GM12873 (cell line): ENCODE results near the gene NFYC.

ENCODE experiments used
- TF ChIP-seq, protein P1 (sequence below): IDR thresholded peaks from 2 replicates; pipeline ENCODE4 v1.5.1; 2012; ENCODE audit warnings: low read depth, mild to moderate bottlenecking, moderate library complexity, low read length, control low read depth; ENCODE audit not compliant: insufficient read depth; ENCODE audit errors: missing control alignments

NFYC gene

DNA sequence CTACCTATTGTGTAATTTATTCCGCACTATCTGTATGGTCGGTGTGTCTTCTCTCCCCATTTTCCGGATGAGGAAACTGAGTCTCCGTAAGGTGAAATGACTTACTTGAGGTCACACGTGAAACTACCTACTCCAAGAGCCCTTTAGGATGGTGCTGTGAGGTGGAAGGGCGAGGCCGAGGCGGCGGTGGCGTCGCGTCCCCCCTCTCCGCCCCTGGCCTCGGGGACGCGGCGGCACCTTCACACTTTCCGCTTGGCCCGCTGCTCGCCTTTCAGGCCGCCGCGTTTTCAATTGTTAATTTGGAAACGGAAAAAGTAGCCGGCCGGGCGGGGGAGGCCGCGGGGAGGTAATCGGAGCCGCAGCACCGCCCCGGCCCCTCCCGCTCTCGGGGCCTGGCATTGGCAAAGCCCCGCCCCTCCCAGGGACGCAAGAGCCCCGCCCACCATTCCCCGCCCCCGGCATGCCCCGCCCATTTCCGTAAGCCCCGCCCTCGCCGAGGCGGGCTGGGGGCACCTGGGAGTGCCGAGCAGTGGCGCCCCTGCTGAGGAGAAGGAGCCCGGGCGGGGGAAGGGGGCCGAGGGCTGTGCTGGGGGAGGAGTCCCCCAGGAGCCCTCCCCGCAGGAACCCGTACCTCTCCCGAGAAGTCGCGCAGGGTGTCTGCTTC is 110.7 kb downstream of the NFYC start:
- TF ChIP-seq, protein P1, sequence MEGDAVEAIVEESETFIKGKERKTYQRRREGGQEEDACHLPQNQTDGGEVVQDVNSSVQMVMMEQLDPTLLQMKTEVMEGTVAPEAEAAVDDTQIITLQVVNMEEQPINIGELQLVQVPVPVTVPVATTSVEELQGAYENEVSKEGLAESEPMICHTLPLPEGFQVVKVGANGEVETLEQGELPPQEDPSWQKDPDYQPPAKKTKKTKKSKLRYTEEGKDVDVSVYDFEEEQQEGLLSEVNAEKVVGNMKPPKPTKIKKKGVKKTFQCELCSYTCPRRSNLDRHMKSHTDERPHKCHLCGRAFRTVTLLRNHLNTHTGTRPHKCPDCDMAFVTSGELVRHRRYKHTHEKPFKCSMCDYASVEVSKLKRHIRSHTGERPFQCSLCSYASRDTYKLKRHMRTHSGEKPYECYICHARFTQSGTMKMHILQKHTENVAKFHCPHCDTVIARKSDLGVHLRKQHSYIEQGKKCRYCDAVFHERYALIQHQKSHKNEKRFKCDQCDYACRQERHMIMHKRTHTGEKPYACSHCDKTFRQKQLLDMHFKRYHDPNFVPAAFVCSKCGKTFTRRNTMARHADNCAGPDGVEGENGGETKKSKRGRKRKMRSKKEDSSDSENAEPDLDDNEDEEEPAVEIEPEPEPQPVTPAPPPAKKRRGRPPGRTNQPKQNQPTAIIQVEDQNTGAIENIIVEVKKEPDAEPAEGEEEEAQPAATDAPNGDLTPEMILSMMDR: no peak

DNA sequence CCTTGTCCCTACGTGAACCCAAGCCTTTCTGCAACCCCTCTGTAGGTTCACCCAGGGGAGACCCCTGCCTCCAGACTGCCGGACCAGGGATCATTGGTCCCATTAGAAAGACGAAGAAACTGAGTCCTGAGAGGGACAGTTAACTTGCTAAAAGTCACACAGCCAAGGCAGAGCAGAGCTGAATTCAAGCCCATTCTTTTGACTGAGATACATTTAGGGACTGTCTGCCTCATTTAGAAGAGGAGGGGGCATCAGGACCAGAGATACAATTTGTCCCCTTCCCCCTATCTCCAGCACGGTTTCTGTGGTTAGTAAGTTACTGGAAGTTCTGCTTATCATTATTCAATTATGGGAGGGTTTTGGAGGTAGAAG is 111.2 kb downstream of the NFYC start:
- TF ChIP-seq, protein P1: no peak

DNA sequence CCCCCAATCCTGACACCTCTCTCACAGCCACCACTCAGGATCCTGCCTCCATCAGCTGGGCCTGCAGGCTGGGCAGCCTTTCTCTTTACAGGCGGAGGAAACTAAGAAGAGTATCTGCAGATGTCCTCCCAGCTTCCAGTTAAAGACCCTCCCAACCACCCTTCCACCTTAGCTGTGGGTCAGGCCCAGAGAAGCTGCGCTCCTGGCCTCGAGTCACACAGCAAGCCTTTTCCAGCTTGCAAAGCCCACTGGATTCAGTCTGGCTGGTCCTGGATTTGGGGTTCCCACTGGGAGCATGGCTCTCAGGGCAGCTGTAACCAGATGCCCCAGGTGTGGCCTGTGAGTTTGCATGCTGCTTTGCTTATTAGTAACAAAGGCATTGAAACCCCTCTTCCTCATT is 111.9 kb downstream of the NFYC start:
- TF ChIP-seq, protein P1: no peak

DNA sequence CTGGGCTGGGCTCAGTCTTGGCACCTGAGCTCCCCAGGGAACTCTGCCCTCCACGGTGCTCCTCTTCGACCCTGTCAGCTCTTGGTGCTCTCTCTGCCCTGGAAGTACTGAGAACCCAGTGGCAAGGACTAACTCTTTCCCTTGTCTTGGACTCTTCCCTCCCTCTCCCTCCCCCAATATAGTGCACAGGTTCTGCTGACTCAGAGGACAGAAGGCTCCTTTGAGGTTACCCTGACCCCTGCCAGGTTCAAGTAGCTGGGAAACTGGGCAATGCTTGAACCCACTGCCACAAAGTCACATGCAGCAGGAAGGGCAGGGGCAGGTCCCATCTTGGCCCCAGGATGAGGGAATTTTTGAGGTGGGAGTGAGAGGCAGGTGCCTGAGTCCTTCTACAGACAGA is 112.4 kb downstream of the NFYC start:
- TF ChIP-seq, protein P1: no peak

DNA sequence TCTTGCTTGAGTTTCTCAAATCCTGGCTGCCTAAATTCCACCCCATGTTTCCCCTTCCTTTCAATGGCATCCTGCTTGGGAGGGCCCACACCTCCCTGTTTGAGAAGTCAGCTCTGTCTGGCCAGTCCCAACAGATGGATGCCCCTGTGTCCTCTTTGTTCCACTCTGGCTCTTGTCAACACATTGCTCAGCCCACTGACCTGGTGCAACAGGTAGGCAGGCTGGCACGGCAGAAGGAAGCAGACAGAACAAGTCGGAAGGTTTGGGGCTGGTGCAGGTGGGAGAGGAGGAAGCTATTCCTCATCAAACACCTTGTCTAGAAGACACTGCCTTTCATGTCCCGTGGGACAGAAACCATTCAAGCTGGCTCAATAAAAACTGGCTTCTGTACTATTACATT is 114.7 kb downstream of the NFYC start:
- TF ChIP-seq, protein P1: no peak

DNA sequence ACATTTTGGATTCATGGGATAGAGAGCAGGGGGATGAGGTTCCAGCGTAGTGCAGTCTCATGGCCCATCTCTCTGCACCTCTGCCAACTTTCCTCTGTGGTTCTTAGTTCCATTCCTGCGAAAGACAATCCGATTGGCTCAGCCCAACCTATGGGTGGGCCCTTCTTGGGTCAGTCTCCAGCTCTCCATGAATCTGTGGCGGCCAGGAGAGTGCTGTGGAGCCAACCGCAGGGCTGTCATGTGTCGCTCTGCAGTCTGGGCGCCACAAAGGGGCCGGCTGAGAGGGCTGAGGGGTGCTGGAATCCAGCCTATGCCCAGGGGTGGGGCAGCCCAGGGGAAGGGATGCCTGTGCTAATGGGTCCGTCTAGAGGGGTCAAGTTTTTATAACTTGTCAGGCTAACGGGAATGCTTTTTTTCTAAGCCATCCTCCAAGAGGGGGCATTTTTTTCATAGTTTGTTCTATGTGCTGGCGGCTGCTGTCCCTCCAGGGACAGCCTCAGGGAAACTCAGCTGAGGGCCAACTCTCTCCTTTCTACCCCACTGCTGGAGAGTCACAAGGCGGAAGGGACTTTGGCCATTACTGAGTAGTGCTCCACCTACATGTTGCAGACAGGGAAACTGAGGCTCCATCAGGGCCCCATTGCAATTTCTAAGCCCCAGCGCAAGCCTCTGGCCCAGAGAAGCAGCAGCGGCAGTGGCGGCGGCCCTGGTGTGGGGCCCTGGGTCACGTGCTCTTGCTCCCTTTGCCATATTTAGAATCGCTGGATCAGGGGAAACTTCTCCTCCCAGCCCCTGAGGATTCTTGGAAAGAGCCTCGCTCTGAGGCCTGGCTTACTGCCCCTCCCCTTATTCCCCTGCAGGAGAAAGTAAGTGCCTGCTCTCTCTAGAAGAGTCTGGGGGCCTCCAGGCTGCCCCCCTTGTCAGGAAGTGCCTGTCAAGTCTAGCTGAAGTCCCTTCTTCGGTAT is 115.5 kb downstream of the NFYC start:
- TF ChIP-seq, protein P1: no peak

DNA sequence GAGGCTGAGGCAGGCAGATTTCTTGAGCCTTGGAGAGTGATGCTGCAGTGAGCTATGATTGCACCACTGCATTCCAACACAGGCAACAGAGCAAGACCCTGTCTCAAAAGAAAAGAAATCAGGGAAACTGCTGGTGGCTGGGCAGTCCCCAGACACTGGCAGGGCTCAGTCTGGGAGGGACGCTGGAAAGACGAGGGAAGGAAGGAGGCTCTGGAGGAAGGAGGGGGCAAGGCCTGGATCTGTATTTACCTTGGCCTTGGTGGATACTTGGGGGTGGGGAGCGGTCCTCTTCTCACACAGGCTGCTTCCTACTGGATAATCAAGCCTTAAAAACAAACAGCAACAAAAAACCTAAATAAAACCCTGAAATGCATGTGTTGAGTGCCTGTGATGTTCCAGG is 116.5 kb downstream of the NFYC start:
- TF ChIP-seq, protein P1: no peak
